ENCODE data around the gene NAA38.
A peak's percentile ranks its signal among the peaks of the same experiment; 100 is the strongest.

The NAA38 gene

DNA sequence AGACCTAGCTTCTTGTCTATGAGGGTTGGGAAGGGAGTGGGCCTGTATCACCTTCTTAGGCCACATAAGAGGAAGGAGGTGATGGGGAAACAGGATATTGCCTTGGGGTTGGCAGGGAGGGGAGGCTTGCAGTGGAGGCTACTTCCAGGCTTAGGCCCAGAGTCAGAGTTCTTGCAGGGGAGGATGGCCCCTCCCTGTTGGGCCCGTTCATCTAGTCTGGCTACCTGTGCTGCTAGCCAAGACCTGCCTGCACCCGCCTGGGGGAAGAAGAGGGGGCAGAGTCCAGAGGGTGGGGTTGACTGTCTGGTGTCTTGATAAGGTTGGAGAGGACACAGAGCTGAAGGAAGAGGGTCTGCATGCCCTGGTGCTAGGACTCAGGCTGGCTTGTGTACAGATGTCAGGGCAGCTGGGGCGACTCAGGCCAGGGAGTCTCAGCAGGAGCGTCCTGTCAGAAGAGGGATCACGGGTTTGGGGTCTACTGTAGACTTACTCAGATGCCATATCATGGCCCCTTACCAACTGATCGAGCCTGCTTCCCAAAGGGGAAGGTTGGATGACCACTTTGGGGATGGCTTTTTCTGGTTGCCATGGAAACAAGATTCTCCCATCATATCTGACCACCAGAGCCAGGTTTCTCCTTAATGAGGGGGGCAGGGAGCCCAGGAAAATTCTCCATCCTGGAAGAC, 18.0 kb downstream of the NAA38 start:
- no peak for DNase-seq

DNA sequence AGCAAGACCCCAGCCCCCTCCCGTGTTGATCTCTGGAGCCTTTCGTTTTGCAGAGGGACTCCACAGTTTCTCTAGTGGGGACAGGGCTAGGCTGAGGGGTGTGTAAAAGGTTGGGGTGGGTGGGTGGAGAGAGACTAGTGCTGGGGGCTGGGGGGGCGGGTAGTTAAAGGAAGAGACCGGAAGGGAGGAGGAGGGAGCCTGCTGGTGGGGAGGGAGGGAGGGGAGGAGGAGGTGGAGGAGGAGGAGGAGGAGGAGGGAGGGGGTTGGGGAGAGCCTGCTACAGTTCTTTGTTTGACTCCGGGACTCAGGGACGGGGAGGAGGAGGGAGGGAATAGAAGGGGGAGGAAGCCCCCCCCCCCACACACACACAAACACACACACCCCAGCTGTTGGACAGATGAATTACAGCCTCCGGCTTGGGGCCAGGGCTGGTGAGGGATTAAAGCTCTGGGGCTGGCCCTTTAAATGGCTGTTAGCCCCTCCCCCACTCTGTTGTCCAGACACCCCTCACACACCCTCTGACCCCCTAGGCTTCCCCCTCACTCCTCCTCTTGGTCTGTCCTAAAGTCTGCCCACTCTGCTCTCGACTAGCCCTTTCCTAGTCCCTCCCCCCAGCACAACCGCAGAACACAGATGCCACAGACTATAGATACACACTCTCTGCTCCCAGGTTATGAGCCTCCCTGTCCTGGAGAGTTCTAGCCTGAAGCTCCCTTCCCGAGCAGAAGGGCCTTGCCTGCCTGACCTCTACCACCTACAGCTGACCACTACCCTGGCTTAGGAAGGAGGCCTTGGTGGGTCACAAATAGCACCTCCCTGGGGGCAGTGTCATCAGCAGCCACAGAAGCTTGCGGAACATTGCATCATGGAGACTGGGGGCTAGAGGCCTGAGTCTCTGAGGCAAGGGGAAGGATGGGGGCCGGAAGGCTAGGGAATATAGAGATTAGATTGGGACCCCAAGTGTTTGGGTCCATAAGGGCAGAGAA, 19.0 kb downstream of the NAA38 start:
- DNase-seq: no peak

DNA sequence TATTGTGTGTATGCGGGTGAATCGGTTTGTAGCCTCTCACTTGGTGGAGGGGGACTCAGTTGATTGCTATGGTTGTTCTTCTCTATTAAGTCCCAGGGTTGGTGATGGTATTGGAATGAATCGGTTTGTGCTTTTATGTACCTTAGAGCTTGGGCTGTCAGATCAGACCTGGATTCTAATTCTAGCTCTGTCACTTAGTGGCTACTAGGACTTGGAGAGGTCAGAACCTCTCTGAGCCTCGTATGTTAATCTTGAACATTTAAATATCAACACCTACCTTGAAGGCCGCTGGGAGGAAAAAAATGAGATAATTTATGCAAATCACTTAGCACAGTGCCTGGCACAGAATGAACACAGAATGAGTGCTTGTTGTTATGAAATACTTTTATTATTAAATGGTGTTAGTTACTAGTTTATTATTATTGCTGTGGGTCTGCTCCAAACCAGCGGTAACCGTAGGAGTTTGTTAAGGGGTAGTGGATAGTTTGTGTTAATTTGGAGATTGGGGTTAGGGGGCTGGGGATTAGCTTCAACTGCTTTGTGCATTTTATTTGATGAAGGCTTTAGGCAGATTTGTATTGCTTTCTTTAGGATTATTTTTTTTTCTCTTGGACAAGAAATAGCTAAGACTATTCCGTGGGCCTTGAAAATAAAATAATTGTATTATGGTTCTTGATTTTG, 19.8 kb downstream of the NAA38 start:
- DNase-seq: no peak

DNA sequence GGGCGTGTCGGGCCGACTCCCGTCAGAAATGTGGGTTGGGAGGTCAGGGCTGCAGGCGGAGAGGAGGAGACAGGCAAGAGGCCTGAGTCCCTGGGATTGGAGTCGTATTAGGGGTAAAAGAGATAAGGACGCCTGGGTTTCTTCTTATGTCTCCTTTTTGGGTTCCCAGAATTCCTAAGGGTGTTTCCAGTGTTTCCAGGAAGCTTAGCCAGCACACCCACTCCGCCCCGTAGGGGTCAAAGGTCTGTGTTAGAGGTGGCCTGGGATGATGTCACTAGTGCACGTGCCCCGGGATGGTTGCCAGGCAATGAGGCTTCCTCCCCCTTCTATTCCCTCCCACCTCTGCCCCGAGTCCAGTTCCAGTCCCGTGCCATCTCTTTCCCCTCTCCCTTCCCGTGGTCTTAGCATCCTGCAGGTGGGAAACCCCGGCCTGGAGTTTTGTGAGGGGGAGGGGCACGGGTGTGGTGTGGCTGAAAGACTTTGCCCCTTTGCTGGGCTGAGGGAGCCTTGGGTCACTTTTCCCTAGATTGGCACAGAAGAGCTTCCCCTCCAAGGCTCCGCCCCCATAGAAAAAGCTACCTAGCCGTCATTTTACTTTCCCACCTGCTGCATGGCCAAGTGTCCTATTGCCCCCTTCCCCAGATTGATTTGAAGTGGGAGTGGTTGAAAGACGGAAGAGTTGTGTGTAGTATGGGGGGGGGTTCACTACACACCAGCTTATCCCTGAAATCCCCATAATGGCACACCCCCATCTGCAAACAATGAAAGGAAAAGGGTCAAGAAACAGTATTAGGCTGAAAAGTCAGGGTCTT, 20.6 kb downstream of the NAA38 start:
- DNase-seq: no peak

DNA sequence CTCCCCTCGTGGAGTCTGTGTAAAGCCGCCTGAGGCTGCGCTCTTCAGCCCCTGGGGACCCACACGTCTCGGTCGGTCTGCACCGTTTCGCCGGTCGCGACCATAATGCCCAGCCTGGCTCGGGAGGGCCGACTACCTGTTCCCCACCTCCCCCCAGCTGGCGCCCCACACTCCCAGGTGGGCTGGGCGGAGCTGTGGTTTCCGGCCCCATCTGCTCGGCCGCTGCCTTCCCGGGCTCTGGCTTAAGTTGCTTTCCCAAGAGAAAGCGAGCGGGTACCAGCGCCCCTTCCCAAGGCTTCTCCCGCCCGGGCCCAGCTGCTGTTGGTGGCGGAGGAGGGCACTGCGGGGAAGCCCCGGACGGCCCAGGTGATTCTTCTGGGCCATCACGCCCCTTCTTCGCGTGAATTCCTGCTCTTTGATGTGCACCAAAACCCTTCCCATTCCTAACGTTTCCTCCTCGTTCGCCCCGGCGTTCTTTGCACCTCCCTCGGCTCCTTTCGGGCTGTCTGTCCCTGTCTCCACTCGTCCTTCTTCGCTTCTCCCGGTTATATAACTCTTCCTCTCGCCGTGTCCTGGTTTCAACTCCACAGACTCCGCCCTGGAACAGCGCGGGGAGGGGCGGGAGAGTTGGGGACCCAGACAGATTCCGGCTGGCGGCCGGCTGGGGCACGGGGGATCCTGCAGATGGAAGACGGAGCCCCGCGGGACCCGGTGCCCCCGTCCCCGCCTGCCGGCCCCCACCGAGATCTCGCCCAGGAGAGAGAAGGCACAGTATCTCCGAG, 21.4 kb downstream of the NAA38 start:
- no peak for DNase-seq

DNA sequence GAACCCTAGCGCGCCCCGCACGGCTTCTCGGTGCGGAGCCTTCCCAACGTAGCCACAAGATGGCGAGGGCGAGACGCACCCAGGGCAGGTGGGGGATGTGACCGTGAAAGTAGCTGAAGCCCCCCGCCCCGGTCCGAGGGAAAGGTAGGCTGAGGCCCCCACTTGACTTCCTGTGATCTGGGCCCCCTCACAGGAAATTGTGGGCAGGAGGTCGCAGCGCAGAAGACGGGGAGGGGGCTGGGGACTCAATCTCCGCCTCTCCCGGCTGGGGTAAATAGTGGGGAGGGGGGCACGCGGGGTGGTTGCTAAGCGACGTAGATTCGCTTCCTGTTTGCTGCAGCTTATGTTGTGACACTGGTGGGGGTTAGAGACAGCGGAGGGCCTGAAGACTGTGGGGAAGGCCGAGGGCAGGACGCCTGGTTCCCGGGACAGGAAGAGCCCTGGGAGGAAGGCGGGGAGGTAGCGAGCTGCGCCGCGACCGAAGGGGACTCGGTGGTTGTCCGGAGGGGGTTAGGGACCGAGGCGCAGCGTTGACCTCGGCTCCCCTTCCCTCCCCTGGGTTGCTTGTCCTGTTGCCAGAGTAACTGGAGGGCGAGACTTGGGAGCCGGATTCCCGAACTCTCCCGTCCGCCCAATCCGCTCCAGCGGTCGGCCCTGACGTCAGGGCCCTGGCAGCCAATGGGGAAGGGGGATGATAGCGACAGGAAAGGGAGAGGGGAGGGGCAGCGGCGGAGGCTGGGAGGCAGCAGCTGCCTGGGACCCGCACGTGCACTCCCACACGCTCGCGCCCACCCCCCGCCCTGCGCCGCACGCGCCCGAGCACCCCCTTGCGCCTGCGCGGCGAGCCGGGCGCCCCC, 22.2 kb downstream of the NAA38 start:
- DNase-seq: peak; percentile 79

DNA sequence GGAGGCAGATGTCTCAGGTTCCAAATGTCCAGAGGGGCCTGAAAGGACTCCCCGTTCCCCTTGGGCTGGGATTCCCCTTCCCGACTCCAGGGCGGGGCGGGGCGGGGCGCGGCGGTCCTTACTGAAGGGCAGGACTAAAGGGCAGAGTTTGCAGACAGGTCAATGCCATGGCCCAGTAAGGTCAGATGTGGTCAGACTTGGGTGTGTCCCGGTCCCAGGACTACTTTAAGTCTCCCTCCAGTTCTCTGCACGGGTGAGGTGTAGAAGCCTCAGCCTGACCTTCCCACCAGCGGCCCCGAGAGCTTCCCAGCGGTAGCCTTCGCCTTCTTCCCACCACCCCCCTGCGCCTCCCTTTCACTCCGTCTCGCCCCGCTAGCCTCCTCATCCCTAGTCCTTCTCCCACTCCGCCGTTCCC, 22.8 kb downstream of the NAA38 start:
- peak; percentile 45 for DNase-seq

DNA sequence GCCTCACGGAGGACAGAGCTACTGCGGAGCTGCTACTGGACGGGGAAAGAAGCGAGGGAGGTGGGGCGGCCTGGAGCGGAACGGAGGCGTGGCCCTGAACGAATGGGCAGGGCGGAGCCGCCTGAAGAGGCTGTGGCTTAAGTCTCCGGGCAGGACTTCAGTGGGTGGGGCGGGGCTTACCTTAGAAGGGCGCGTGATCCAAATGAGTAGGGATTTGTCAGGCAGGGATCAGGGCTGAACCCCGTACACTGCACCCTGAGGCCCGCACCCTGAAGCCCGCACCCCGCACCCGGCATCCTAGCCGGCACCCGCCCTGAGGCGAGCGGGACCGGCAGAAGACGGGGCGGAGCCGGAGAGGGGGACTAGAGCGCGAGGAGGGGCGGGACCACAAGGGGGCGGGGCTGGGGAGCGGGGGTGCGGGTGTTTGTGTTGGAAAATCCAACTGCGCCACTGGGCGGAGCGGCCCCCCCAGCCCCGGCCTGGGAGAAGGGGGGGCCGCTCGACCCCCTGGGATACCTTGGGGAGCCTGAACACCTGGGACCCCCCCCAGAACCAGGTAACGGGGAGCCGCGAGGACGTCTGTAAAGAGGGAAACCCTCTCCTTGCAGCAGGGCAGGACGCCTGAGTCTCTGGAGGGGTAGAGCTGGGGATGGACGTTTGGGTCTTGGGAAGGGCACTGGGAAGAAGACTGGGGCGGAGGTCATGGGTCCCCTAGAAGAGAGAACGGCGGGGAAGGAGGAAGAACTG, 23.4 kb downstream of the NAA38 start, which contains the start of gene KDM6B:
TSS of gene KDM6B (plus strand) at position 423 of the 747 bp plus-strand sequence. CDS start 11,338 bp downstream, outside the sequence.
- DNase-seq: peak; percentile 71

DNA sequence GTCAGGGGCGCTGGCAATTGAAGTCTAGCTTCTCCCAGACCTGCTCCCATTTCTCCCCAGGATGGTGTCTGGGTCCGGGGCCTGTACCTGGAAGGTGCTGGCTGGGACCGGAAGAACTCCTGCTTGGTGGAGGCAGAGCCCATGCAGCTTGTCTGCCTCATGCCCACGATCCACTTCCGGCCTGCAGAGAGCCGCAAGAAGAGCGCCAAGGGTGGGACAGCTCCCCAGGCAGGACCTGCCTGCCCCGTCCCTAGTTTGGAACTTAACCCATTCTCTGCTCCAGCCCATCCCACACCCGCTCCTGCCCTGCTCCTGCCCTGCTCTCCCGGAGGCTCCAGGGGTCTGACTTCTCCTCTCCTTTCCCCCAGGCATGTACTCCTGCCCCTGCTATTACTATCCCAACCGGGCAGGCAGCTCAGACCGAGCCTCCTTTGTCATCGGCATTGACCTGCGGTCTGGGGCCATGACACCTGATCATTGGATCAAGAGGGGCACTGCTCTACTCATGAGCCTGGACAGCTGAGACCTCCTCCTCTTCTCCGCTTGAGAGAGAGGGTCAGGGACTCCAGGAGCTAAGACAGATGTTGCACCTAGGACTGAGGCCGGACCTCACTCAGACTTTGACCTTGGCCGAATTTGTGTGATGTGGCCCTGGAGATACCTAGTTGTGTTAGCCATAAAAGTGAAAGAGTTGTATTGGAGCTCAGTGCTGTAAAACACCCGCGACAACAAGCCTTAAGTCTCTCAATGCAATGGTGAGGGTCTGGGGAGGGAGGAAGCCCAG, 24.2 kb downstream of the NAA38 start:
- no peak for DNase-seq

DNA sequence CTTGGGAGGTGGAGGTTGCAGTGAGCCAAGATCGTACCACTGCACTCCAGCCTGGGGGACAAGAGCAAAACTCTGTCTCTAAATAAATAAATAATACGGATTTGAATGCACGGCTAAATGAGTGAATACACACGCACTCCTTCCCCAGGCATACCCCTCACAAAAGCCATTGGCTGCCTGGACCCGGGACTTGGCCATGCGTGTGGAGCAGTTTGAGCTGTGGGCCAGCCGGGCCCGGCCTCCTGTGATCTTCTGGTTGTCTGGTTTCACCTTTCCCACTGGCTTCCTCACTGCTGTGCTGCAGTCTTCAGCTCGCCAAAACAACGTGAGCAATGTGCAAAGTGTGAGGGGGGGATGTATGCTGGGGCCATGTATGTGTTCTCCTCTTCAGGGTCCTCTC, 24.9 kb downstream of the NAA38 start:
- no peak for DNase-seq

DNA sequence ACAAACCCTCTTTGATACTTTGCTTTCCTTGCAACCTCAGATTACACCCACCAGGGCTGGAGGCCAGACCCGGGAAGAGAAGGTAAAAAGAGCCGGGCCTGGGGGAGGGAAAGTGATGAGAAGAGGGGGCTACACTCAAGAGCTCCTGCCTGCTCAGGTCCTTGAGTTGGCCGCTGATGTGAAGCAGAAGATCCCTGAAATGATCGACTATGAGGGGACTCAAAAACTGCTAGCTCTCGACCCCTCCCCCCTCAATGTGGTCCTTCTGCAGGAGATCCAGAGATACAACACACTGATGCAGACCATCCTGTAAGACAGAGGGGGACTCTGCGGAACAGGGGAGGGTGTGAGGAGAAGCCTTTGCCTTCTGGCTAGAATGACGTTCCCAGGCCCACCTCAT, 26.1 kb downstream of the NAA38 start:
- no peak for DNase-seq

DNA sequence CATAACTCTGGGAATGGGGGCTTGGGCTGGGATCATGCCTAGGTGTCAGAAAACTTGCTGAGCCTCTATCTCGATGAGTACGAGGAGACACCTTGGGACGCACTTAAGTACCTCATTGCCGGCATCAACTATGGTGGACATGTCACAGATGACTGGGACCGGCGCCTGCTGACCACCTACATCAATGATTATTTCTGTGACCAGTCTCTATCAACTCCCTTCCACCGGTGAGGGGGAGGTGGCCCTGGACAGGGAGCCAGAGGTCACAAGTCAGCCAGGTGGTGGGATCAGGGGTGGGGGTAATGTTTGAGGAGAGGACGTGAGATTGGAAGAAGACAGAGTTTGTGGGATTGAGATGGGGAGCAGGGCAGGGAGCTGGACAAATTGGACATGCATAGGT, 26.7 kb downstream of the NAA38 start:
- DNase-seq: no peak

DNA sequence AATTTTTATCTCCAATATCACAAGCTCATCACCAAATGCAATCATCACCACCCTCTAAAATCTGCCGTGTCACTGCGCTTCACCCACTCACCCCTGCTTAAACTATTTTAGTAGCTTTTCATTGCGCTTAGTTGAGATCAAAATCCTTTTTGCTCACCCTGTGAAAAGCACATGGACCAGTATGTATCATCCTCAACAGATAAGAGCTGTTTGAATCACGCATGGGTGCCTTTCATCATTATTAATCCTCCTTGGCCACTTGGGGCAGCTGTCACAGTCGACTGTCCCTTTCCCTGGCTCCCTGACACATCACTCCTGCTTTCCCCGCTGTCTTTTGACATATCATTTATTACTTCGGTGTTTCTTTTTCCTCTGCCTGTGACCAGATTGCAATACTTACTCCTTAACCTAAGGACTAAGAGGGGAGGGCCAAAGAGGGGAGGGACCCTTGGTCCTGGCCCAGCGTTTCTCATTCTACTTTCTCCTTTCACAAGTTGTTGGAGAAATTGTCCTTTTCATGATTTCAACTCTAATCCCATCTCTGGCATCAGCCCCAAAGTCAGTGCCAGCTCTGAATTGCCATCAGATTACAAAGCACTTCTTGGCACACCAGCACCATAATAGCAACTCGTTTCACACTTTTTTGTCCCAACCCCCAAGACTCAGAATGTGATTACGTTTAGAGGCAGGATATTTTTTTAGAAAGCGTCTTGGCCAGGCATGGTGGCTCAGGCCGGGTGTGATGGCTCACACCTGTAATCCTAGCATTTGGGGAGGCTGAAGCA, 32.0 kb downstream of the NAA38 start:
- DNase-seq: no peak

DNA sequence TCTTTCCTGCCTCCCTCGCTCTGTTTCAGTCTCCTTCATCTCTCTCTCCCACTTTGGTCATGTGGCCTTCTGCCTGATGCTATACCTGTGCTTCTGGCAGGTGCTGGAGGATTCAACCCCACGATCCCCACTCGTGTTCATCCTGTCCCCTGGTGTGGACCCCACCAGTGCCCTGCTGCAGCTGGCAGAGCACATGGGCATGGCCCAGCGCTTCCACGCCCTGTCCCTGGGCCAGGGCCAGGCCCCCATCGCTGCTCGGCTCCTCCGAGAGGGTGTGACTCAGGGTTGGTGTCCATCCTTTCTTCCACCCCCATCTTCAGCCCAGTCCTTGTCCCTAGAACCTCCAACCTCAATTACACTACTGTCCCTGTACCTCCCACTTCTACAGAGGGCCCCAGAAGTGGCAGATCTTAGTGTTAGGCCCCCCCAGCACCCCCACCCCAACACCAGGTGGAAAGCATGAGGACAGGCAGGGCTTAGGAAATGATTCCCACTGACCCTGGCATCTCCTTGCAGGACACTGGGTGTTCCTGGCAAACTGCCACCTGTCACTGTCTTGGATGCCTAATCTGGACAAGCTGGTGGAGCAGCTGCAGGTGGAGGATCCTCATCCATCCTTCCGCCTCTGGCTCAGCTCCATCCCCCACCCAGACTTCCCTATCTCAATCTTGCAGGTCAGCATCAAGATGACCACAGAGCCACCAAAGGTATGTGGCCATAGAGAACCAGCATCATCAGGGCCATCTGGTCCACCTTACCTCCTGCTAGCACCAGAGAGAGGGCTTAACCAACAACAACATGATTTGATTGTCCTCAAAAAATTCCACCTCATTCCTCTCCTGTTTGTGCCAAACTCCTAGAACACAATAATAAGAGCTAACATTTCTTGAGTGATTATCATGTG, 33.1 kb downstream of the NAA38 start:
- DNase-seq: no peak

DNA sequence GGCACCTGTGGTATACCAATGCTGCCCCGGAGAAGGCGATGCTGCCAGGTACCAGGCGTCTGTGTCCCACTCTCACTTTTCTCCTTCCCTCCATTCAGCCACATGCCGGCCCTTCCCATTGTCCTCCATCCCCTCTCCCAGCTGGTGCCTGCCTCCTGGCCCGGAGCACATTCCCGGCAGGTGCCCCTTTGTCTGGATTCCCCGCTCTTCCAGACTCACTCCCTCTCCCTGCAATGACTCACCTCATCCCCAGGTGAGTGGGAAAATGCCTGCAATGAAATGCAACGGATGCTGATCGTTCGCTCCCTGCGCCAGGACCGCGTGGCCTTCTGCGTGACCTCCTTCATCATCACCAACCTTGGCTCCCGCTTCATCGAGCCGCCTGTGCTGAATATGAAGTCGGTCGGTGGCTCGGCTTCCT, 33.8 kb downstream of the NAA38 start:
- DNase-seq: no peak

DNA sequence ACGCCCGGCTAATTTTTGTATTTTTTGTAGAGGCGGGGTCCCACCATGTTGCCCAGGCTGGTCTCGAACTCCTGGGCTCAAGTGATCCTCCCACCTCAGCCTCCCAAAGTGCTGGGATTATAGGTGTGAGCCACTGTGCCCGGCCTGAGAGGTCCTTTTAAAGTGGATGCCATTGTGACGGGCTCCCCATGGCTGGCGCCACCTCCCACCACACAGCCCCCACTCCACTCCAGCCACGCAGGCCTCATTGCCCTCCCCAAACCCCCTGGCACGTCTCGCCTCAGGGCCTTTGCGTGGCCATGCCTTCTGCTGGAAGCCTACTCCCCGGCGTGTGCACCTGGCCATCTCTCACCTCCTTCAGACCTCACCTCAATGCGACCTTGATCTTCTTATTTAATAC, 35.2 kb downstream of the NAA38 start:
- DNase-seq: no peak

DNA sequence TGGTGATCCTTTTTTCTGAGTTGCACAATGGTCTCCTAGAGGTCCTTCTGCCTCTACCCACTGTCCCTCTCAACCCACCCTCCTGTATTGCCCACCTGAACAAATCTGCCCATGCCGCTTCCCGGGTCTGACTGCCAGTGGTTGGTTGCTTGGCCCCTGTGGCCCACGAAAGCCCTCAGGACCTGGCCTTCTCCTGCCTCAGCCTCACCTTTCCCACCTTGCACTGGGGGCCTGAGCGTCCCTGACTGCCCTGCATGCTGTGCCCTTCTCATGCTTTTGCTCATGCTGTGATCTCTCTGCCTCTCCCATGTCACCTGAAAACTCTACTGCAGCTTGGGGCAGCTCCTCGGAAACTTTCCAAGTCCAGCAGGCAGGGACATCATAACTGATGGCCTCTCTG, 37.1 kb downstream of the NAA38 start:
- DNase-seq: no peak
